Nephron progenitor cell (in vitro differentiated cells): ENCODE results near the gene ABCC4.

ENCODE experiments used
- DNase-seq: peaks from one replicate; pipeline ENCODE4 v3.0.0; 2021
- H3K27ac Mint-ChIP-seq: 2 replicates; pipeline ENCODE4 v1.8.0; 2021; ENCODE audit warnings: mild to moderate bottlenecking, moderate library complexity, mixed read lengths
- H3K27me3 Mint-ChIP-seq: 2 replicates; pipeline ENCODE4 v1.8.0; 2021; ENCODE audit warnings: mild to moderate bottlenecking, low read depth, mixed read lengths; ENCODE audit not compliant: poor library complexity
- H3K36me3 Mint-ChIP-seq: 2 replicates; pipeline ENCODE4 v1.8.0; 2021; ENCODE audit warnings: low read depth, mixed read lengths
- H3K4me1 Mint-ChIP-seq: 2 replicates; pipeline ENCODE4 v1.8.0; 2021; ENCODE audit warnings: mixed read lengths
- H3K4me3 Mint-ChIP-seq: 2 replicates; pipeline ENCODE4 v1.8.0; 2021; ENCODE audit warnings: mild to moderate bottlenecking, moderate library complexity, mixed read lengths
- H3K9me3 Mint-ChIP-seq: 2 replicates; pipeline ENCODE4 v1.8.0; 2021; ENCODE audit warnings: mild to moderate bottlenecking, moderate library complexity, mixed read lengths
- CTCF ChIP-seq: fragments of 200-600 bp; sonication (generic); IDR thresholded peaks from 2 replicates; pipeline ENCODE4 v1.5.0; 2021; ENCODE audit warnings: antibody characterized with exemption

Gene ABCC4

GRCh38 chr13:95251641-95252040 lies 49.6 kb downstream of the ABCC4 start:
- peaks cover 11% of the 10 kb centered on the region for H3K36me3 Mint-ChIP-seq
- DNase-seq: no peak
- H3K27me3 Mint-ChIP-seq: no peaks in the 10 kb centered on the region
- H3K27ac Mint-ChIP-seq: no peak overlapping the region
- no peak overlapping the region for H3K4me3 Mint-ChIP-seq
- no peaks in the 10 kb centered on the region for H3K9me3 Mint-ChIP-seq
- no peak for TF ChIP-seq CTCF
- no peaks in the 10 kb centered on the region for H3K4me1 Mint-ChIP-seq

DNA sequence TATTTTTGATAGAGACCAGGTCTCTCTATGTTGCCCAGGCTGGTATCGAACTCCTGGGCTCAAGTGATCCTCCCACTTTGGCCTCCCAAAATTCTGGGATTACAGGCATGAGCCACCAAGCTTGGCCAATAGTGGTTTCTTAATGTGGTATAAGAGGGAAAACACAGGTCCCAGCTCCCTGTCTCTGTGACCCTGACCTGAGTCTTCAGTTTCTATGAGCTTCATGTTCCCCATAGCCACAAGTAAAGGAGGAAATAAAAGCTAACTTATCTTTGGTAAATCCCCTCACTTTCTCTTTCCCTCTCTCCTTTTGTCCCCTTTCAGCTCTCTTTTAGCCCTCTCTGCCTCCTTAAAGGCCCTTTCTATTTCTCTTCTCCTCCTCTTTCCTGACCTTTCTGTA lies 50.3 kb downstream of the ABCC4 start:
- TF ChIP-seq CTCF: no peak
- Mint-ChIP-seq H3K4me1 (no peaks in the 10 kb centered on the region), H3K36me3 (peaks cover 15% of the 10 kb centered on the region), H3K4me3 (no peak overlapping the region), H3K9me3 (no peaks in the 10 kb centered on the region), H3K27ac (peak overlapping the region; percentile 4), H3K27me3 (no peaks in the 10 kb centered on the region)
- DNase-seq: no peak

DNA sequence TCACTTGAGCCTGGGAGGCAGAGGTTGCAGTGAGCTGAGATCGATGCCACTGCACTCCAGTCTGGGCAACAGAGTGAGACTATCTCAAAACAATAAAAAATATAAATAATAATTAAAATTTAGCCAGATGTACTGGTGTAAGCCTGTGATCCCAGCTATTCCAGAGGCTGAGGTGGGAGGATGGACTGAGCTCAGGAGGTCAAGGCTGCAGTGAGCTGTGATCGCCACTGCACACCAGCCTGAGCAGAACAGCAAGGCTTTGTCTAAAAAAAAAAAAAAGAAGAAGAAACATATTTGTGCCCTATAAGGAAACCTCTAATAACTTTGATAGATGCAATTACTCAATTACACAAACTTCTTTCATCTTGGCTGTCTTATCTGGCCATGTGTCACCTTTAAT lies 52.3 kb downstream of the ABCC4 start:
- no peak for DNase-seq
- TF ChIP-seq CTCF: no peak
- no peak overlapping the region for H3K4me3 Mint-ChIP-seq
- H3K36me3 Mint-ChIP-seq: peaks cover 7% of the 10 kb centered on the region
- no peaks in the 10 kb centered on the region for H3K9me3 Mint-ChIP-seq
- no peaks in the 10 kb centered on the region for H3K27me3 Mint-ChIP-seq
- H3K27ac Mint-ChIP-seq: no peak overlapping the region
- no peaks in the 10 kb centered on the region for H3K4me1 Mint-ChIP-seq

- Mint-ChIP-seq H3K4me1 (no peaks in the 10 kb centered on the region), H3K27me3 (no peaks in the 10 kb centered on the region), H3K27ac (no peak overlapping the region), H3K9me3 (no peaks in the 10 kb centered on the region), H3K4me3 (no peak overlapping the region), H3K36me3 (peaks cover 7% of the 10 kb centered on the region)
- DNase-seq: no peak
- no peak for TF ChIP-seq CTCF
Measured at GRCh38 chr13:95247852-95248251, 53.4 kb downstream of the ABCC4 start.

DNA sequence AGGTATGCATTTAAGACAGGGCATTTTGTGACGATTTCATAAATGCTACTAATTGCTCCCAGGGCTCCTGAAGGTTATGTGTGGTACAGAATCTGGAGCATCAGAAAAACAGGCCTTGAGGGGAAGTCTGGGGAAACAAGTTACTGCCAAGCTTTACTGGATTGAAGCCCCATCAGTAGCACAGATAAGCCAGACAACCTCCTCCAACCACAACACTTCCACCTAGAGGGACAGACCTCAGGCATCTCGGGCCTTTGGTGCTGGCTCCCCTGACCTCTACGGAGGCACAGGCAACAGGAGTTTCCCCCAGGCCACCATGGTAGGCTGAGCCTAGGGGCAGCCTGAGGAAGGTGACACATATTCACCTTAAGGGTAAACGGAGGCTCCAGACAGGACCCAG lies 54.1 kb downstream of the ABCC4 start:
- TF ChIP-seq CTCF: no peak
- Mint-ChIP-seq H3K36me3 (peaks cover 7% of the 10 kb centered on the region), H3K27me3 (no peaks in the 10 kb centered on the region), H3K27ac (no peak overlapping the region), H3K9me3 (no peaks in the 10 kb centered on the region), H3K4me3 (no peak overlapping the region), H3K4me1 (no peaks in the 10 kb centered on the region)
- DNase-seq: no peak

DNA sequence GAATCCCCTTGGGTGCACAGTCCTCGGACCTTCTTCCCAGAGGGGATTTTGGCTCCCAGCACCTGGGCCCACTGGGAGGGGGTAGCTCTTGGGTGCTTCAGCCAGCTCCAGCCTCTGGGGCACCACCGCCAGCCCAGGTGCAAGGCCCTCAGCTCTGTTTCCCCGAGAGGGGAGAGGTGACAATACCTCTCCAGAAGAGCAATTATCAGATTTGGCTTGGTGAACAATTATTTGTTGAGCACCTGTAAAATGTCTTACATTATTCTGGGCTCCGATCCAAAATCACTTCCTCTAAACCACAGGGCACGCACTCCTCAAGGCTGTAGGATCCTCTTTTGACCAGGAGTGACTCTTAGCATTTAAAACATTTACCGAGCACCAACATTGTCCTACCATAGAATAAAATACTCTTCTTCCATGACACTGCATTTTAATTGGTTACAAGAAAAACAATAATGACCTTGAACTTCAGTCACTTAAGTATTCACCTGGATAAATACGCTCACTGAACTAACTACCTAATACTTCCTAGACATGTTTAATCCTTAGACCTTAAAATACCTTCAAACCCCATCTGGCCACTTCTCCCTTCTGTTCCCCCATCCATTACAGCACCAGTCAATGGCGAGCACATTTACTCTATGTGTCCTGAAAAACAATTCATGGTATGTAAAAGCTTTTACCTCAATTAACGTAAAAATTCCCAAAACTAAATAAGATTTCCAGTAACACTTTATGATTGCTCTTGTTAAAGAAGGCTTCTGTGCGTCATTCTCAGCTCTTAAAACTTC lies 54.8 kb downstream of the ABCC4 start:
- TF ChIP-seq CTCF: no peak
- DNase-seq: no peak
- H3K4me1 Mint-ChIP-seq: no peaks in the 10 kb centered on the region
- no peak overlapping the region for H3K27ac Mint-ChIP-seq
- peaks cover 10% of the 10 kb centered on the region for H3K36me3 Mint-ChIP-seq
- no peak overlapping the region for H3K4me3 Mint-ChIP-seq
- H3K9me3 Mint-ChIP-seq: no peaks in the 10 kb centered on the region
- H3K27me3 Mint-ChIP-seq: no peaks in the 10 kb centered on the region
